ENCODE results near the gene PHOSPHO2.

Gene PHOSPHO2

DNA sequence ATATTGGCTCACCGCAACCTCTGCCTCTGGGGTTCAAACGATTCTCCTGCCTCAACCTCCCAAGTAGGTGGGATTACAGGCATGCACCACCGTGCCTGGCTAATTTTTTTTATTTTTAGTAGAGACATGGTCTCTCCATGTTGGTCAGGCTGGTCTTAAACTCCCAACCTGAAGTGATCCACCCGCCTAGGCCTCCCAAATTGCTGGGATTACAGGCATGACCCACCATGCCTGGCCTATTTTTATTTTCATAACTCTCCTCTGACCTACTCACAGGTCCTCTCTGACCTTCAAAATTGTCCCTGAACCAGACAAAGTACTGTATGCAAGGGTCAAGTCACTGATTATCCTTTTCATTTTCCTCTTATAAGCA lies 23.4 kb downstream of the PHOSPHO2 start (continued):
- TF ChIP-seq ZNF16 (tag by site-specific recombination; IDR thresholded peaks at IDR 0.05; ENCODE audit: low read depth) (no peak), ZNF561 (tag by site-specific recombination; IDR thresholded peaks at IDR 0.05; ENCODE audit: borderline replicate concordance) (no peak), OVOL3 (tag by site-specific recombination; IDR thresholded peaks at IDR 0.05) (no peak), ZNF571 (tag by site-specific recombination; IDR thresholded peaks at IDR 0.05) (no peak), BCL11A (tag by site-specific recombination; IDR thresholded peaks at IDR 0.05; ENCODE audit: low read depth) (no peak), ZNF518A (tag by site-specific recombination; conservative IDR thresholded peaks at IDR 0.05; ENCODE audit: low read depth) (no peak), ZNF768 (tag by site-specific recombination; IDR thresholded peaks at IDR 0.05) (no peak), ZNF324 (tag by site-specific recombination; IDR thresholded peaks at IDR 0.05) (no peak), ZNF544 (tag by site-specific recombination; IDR thresholded peaks at IDR 0.05) (no peak), ZNF366 (tag by site-specific recombination; conservative IDR thresholded peaks at IDR 0.05) (no peak)
- TF ChIP-seq, protein P1, sequence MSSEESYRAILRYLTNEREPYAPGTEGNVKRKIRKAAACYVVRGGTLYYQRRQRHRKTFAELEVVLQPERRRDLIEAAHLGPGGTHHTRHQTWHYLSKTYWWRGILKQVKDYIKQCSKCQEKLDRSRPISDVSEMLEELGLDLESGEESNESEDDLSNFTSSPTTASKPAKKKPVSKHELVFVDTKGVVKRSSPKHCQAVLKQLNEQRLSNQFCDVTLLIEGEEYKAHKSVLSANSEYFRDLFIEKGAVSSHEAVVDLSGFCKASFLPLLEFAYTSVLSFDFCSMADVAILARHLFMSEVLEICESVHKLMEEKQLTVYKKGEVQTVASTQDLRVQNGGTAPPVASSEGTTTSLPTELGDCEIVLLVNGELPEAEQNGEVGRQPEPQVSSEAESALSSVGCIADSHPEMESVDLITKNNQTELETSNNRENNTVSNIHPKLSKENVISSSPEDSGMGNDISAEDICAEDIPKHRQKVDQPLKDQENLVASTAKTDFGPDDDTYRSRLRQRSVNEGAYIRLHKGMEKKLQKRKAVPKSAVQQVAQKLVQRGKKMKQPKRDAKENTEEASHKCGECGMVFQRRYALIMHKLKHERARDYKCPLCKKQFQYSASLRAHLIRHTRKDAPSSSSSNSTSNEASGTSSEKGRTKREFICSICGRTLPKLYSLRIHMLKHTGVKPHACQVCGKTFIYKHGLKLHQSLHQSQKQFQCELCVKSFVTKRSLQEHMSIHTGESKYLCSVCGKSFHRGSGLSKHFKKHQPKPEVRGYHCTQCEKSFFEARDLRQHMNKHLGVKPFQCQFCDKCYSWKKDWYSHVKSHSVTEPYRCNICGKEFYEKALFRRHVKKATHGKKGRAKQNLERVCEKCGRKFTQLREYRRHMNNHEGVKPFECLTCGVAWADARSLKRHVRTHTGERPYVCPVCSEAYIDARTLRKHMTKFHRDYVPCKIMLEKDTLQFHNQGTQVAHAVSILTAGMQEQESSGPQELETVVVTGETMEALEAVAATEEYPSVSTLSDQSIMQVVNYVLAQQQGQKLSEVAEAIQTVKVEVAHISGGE (tag by site-specific recombination; conservative IDR thresholded peaks at IDR 0.05; ENCODE audit: low read depth) = no peak

DNA sequence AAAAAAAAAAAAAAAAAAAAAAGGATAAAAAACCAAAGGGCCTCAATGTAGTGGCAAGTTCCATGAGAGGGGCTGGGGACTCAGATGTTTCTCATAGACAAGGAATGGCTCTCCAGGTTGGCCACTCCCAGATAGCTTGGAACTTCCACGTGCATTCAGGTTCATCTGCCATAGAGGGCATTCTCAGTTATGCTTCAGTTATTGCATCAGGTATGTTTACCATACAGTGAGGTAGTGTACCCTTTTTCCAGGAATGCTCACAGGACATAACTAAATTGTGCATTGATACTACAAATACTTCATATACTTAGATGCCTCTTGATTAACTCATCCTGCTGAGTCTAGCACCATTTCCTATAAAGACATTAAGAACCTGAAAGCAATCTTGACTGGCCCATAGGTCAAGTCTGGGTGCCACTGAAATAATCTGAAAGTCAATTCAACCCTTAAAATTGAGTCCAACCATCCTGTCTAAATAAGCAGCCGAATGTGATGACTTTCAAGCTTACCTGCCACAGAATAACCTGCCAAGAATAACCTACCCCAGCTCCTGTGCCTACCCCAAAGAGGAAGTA lies 24.7 kb downstream of the PHOSPHO2 start:
- Histone ChIP-seq H3K4me3 (ENCODE audit: low read depth, low read length) (no peak overlapping the region), H3K9me3 (ENCODE audit: control insufficient read depth, insufficient read depth, low read depth, low read length) (no peaks in the 10 kb centered on the region), H3K4me1 (ENCODE audit: control insufficient read depth, insufficient read depth, low read length) (peaks cover 11% of the 10 kb centered on the region), H3K27ac (ENCODE audit: extremely low read depth, low read depth, low read length) (no peak overlapping the region), H3K36me3 (ENCODE audit: control insufficient read depth in 2 of 2, insufficient read depth in 1 of 2, low read length in 2 of 2) (no peaks in the 10 kb centered on the region)
- ChIA-PET CTCF (no interaction called here), POLR2A (no interaction called here)
- TF ChIP-seq, protein P2, sequence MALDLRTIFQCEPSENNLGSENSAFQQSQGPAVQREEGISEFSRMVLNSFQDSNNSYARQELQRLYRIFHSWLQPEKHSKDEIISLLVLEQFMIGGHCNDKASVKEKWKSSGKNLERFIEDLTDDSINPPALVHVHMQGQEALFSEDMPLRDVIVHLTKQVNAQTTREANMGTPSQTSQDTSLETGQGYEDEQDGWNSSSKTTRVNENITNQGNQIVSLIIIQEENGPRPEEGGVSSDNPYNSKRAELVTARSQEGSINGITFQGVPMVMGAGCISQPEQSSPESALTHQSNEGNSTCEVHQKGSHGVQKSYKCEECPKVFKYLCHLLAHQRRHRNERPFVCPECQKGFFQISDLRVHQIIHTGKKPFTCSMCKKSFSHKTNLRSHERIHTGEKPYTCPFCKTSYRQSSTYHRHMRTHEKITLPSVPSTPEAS (tag by site-specific recombination; IDR thresholded peaks at IDR 0.05) = no peak
- TF ChIP-seq ZNF140 (tag by site-specific recombination; IDR thresholded peaks at IDR 0.05) (no peak), ZNF133 (tag by site-specific recombination; IDR thresholded peaks at IDR 0.05) (no peak), IKZF3 (tag by site-specific recombination; IDR thresholded peaks at IDR 0.05) (no peak), ZFHX2 (tag by site-specific recombination; conservative IDR thresholded peaks at IDR 0.05) (no peak), ZNF394 (tag by site-specific recombination; IDR thresholded peaks at IDR 0.05; ENCODE audit: borderline replicate concordance) (no peak), ZNF169 (tag by site-specific recombination; IDR thresholded peaks at IDR 0.05) (no peak), ZNF221 (tag by site-specific recombination; IDR thresholded peaks at IDR 0.05; ENCODE audit: borderline replicate concordance) (no peak), ZNF292 (tag by site-specific recombination; IDR thresholded peaks at IDR 0.05; ENCODE audit: borderline replicate concordance, low read depth) (no peak), ZNF530 (tag by site-specific recombination; IDR thresholded peaks at IDR 0.05; ENCODE audit: low read depth) (no peak), ZNF391 (tag by site-specific recombination; IDR thresholded peaks at IDR 0.05; ENCODE audit: borderline replicate concordance, low read depth) (no peak), ZNF2 (tag by site-specific recombination; IDR thresholded peaks at IDR 0.05) (no peak), GLIS2 (tag by site-specific recombination; IDR thresholded peaks at IDR 0.05) (no peak)
- TF ChIP-seq, protein P3, sequence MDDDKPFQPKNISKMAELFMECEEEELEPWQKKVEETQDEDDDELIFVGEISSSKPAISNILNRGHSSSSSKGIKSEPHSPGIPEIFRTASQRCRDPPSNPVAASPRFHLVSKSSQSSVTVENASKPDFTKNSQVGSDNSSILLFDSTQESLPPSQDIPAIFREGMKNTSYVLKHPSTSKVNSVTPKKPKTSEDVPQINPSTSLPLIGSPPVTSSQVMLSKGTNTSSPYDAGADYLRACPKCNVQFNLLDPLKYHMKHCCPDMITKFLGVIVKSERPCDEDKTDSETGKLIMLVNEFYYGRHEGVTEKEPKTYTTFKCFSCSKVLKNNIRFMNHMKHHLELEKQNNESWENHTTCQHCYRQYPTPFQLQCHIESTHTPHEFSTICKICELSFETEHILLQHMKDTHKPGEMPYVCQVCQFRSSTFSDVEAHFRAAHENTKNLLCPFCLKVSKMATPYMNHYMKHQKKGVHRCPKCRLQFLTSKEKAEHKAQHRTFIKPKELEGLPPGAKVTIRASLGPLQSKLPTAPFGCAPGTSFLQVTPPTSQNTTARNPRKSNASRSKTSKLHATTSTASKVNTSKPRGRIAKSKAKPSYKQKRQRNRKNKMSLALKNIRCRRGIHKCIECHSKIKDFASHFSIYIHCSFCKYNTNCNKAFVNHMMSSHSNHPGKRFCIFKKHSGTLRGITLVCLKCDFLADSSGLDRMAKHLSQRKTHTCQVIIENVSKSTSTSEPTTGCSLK (tag by site-specific recombination; IDR thresholded peaks at IDR 0.05) = no peak

All from HEK293 (cell line).